Fibroblast of skin of back (primary cell): ENCODE results near the gene EML1.

Experiments
- DNase-seq: peaks from one replicate; pipeline ENCODE4 v3.0.0-alpha.2; 2013

Gene EML1

DNA sequence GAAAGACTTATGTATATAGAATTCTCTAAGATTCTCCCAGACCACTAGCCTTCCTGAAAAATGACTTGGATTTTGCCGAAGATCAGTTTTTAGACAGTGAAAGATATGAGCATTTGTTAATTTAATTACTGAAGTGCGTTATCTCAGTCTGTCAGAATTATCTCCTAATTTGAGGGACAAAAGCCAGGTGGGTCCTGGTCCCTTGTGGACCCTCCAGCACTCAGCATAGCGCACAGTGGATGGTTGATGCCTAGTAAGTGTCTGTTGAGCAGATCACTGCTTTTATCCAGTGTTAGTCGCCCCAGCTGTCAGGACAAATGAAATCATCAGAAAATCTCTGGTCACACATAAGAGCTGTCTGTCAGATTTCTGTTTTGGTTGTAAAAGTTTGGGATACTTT, 80.4 kb downstream of the EML1 start:
- DNase-seq = no peak

DNA sequence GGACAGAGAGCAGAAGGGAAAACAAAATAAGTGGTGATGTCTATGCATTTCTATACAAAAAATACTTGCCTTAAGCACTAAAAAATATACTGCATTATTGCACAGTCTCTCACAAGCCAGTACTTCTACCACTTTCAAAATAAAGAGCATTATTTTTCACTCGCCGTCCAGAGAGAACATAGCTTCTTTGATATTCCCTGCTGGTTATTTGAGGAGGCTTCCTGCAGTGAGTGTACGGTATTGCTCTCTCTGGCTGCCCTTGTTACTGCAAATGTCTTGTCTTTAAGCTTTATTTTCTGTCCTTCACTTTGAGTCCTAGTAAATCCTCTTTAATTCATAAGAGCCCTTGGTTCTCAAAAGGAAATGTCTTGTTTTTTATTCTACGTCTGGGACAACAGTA, 81.1 kb downstream of the EML1 start:
- no peak for DNase-seq

DNA sequence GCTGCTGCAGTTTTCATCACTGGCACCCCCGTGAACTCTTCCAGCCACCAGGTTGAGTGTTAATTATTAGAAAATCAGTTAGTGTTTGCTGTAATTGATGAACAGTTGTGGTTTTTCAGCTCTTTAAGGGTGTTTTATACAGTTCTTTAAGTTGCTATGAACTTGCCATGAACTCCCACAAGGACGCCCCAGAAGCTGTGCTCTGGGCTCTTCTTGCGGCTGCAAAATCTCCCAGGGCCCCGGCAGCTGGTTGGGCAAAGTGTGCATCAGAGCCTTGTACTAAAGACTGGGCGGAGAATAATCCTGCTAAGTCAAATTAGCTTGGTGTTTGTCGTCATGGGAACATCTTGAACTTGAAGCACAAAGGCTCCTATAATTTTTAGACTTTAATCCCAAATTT, 82.2 kb downstream of the EML1 start:
- DNase-seq = no peak

DNA sequence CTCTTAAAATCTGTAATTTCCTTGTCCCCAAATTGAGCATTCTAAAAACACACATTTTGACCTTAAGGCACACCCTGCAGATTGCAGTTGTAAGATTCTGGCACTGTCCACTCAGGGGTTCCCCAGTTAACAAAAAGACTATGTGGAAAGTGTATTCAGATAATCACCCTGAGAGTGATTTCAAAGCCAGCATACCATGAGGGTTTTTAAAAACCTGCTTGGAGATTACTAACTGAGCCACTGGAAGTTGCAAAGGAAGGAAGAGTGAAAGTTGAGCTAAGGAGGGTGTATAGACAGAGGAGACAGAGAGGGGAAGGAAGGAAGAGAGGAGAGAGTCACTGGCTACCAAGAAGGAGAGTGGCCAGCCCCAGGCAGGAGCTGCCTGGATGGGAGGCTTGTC, 82.6 kb downstream of the EML1 start:
- DNase-seq = no peak

DNA sequence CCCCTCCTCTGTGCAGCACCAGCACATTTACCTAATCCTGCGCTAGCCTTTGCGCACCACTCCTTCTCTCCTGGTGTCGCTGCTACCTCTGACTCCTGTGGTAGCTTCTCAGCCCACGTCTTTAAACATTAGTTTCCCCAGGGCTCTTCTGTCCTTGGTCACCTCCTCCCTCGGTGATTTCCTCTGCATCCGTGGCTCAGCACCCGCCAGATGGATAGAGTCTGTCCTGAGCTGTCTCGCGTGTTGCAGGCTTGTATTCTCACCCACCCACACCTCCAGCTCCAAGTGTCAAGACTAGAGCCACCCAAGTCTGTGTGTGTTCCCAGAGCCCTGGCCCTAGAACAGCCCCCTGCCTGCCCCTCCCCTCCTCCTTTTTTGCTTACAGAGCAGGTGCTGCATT, 83.2 kb downstream of the EML1 start:
- DNase-seq = no peak

DNA sequence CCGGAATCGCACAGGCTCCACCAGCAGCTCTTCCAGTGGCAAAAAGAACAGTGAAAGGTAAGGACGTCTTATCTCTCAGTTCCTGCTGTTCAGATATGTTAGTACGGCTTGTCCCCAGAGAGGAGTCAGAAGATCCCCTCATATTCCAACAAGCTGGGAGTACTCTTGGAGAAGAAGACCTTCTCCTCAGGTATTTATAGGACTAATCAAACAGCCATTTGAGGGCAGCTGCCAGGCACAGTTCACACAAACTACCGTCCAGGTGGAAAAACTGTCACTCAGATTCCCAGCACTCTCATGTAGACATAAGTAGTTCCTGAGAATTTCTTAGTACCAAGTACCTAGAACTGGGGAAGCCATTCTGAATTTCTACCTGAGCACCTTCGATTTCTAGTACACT, 85.3 kb downstream of the EML1 start:
- DNase-seq = no peak

DNA sequence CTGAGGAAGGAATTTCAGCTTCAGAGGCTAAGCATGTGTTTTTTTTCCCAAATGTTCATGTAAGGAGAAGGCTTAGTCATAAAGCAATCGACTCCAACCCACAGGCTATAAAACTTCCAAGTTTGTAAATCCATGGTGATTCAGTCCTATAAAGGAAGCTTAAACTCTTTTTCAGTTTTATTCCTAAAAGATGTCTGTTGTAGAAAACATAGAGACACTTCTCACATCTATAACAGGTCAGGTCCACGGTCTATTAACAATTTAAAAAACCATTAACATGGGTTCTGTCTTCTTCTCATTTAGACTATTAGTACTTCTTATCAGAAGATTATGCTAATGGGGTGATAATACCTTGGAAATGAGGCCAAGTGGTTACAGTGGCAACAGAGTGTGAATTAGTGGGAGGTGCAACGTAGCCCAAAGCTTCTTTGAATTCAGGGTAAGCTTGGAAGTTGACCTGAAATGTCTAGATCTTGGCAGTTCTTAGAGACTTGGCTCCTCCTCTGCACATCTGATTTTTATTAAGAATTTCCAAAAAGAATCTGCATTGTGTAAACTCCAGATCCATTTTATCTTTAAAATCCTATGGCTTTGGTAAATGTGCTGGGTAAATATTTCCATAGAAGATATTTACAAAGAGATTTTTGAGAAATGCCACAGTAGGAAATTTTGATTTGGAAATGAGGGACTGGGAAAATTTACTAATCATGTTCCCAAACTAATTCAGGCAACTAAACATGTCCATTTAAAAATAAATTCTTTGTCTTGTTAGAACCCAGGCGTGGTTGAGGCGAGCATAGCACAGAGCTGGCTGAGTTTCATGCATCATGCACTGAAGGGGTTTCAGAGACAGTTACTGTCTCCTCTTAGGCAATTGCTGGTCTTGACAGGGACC, 86.4 kb downstream of the EML1 start:
- DNase-seq = peak; percentile 77

DNA sequence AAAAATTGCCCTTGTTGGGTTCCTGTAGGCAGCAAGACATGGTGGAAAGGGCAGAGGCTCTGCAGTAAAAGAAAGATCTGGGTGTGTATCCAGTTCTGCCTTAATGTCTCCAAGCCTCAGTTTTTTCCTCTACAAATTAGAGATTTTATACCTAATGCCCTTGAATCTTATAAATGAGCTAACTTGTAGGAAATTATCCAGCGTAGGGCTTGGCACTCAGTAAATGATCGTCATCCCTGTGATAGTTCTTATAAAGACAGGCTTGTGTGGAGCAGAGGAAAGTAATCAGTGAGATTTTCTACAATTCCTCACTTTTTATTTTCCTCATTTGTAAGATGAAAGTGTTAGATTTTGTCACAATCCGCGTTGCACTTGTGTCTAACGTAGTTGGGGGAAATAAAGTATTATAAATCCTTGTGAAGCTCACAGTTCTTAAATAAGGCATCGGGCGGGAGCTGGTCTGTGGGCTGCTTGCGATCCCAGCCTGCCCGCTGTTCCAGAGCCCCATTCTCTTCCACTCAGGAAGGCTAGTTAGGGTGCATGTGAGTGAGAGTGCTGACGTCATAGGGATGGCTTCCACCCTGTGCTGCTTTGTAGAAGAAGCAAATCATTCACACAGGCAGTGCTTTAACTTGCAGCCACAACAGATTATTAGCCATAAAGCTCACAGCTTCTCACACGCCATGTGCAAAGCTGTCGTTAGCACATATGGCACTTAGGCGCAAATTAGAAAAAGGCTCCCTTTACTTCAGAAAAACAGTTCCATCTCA, 87.6 kb downstream of the EML1 start:
- DNase-seq = peak; percentile 34

DNA sequence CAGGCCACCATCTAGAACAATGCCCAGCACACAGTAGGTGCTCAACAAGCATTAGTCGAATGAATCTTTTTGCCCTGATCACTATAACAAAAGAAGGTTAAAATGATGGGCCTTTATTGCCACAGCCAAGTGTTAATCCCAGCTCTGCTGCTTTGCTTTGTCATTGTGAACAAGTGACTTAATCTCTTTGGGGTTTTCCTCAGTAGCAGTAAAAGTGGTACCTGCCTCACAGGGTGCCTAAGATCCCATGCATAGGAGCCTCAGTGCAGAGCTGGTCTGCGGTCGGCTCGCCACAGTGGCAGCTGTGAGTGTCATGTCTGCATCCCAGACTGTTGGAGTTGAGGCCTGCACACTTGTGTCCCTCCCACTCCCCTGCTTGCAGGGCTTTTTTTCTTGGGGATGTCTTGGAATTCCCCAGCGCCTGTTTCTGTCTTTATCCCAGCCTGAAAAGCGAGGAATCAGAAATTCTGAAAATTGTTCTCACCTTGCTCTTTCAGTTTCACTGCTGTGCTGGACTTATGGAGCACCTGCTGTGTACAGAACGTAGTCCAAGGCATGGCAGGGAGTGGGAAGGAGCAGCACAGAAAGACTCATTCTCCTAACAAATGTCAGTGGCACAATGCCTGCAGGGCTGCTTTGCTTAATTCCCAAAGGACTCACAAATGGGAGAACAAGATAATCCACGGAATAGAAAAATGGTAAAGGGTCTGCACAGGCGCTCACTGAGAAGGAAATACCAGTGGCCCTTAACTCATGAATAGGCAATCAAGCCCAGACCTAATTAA, 90.8 kb downstream of the EML1 start:
- no peak for DNase-seq

DNA sequence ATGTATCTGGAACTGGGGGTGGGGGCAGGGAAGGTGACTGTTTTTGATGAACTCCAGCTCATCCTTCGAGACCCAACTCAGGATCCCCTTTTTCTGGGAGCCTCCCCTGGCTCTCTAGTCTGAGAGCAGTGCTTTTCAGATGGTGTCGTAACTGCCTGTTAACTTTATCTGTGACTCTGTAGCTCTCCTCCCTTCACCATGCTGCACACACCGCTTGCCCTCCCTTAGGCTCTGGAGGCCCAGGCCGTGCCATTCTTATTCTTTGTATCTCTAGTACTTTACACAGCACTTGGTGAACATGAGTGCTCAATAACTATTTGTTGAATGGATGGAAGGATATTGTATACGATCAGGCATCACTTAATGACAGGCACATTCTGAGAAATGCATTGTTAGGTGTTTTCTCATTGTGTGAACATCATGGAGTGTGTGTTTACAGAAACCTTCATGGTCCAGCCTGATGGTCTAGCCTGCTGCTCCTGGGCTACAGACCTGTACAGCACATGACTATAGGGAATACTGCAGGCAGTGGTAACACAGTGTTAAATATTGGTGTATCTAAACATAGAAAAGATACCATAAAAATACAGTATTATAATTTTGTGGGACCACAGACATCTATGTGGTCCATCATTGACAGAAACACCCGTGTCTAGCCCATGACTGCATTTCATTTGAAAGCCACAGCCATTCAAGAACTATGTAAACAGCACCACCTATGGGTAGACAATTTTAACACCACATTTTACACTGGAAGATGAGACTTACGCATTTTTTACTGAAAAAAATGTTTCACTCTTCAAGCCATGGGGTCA, 91.8 kb downstream of the EML1 start:
- peak; percentile 66 for DNase-seq

DNA sequence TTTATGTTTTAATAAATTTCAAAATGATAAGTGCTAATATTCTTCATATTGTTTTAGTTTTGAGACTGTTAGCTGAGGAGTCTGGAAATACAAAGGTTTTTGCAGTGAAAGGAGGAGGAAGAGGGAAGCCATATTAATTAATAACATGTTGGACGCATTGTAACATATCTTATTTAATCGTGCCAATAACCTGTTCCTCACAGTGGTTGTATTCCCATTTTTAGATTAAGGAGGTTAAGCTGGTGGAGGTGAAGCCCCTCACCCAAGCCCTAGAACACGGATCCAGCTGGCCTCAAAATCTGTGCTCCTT, 92.4 kb downstream of the EML1 start:
- DNase-seq = no peak

DNA sequence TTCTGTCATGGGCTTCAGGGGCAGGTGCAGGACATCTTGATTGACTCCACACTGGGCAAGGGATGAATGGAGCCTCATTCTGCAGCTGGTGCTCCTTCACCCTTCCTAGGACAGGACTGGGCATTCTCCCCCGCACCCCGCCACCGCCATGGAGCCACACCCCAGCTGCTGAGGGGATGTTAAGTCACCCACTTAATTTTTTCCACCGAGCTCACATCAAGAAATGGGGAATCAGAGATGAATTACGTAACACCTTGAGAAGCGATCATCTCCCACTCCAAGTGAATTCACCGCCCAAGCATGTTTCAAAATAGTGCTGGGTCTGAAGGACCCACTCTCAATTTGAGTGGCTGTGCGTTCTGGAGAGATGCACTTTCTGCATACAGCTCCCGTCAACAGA, 94.2 kb downstream of the EML1 start:
- no peak for DNase-seq

DNA sequence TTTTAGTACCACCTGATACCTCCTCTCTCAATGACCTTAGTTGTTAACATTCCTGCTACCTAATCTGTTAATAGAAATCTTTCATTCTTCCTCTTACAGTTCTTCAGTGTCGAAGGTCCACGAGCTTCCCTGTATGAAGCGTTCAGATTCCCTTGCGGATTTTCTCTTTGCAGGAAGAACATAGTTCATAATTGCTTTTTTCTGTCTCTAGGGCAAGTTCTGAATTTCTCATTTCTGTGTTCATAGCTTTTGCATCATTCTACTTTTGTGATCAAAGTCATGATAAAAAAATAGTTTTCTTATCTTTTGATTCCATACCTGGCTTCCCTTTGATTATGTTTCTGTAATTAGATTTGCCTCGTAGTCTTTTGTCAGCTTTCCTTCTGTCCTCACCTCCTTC, 94.9 kb downstream of the EML1 start:
- DNase-seq = no peak

DNA sequence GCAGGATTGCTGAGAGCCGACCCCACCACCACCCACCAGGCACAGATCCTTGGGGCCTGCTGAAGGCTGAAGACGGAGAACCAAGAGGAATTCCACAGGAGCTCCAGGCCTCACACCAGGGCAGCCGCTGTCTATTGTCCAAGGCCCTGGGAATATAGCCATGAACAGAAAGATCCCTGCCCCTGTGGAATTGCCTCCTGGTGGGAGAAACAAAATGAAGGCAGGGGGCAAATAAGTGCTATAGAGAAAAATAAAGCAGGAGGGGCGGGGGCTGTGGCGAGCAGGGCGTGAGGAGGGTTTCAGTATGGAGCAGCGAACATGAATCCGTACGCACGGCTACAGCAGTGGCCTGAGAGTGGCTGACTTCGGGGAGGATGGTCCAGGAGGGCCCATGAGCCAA, 96.1 kb downstream of the EML1 start:
- no peak for DNase-seq

DNA sequence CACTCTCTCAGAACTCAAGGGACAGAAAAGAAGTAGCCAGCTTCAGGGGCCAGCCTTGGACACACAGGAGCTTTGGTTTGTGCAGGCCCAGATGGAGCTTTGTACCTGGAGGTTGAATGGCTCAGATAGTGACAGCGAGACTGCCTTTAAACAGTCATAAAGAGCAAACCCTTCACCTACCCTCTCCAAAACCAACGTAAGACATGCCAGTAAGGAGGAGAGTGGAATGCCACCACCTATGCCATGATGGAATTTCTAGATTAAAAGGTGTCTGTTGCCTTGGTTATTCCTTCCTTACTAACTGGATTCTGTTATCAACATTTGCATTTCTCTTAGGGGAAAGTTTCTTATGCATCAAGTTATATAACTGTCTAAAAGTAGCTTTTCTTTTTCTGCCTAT, 98.1 kb downstream of the EML1 start:
- no peak for DNase-seq

DNA sequence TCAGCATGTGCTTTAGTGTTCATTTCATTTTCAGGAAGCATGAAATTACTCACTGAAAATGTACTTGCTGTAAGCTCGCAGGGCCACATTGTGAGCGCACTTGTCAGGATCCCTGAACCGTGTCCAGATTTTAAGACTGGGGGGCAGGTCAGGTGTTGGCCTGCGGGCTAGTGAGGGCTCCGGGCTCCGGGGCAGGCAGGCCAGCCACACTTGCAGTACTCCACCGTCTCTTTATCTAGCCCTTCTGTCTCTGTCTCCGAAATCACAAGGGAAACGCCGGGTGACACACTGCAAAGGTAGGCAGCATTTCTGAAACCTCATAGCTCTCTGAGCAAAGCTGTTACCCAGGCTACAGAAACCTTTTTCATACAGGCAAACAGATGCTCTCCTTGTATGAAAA, 98.7 kb downstream of the EML1 start:
- no peak for DNase-seq

DNA sequence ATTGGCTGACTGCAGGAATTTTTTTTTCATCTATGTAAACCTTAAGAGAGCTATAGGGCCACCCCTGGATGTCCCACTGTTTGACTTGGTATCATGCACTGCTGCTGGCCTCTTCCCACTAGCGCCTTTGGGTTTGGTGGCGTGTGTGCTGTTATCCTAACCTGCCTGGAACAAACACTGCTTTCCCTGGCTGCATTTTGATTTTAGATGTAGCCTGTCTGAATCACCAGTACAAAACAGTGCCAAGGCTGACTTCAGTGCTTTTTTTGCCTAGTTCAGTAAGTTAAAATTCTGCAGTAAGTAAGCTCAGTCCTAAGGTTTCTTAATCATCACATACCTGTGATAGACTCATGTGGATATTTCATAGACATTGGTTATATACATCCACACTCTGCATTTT, 99.2 kb downstream of the EML1 start:
- no peak for DNase-seq

DNA sequence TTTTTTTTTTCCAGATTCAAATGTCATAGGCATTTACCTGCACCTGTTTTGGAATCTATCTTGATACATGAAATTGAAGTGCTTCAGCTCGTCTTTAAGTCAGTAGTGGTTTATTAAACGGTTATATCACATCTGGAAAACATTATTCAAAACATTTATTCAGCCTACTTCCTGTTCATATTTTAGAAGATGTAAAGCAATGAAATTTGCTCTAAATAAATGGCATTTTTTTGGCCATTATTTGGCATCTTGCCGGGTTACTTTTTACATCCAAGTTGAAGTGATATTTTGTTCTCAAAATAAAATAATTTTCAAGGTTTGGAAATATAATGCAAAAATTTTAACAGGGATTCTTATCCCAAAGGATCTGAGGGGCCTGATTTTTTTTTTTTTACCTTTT, 103.1 kb downstream of the EML1 start:
- peak; percentile 43 for DNase-seq

DNA sequence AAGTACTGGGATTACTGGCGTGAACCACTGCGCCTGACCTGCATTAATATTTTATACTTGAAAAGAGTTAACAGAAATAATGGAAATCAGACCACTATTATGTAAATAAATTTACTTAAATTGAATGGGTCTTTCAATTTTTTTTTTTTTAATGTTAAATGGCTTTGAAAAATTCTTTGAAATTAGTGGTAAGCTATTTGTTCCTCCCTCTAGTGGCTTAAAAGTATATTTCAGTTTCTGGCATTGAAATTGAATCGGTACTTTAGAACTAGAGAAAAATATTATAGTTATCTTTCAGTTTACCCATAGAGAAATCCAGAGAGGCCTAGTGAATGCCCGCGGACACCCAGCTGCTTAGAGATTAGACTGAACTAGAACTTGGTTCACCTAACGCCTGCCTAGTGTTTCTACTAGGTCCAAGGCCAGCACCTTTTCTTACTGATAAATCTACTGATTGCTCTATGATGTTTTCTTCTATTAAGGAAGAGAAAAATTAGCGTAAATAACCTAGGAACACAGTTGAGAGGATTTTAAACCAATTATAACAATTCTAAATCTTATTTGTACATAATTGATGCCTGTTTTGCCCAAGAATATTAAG, 106.5 kb downstream of the EML1 start:
- DNase-seq = peak; percentile 27

DNA sequence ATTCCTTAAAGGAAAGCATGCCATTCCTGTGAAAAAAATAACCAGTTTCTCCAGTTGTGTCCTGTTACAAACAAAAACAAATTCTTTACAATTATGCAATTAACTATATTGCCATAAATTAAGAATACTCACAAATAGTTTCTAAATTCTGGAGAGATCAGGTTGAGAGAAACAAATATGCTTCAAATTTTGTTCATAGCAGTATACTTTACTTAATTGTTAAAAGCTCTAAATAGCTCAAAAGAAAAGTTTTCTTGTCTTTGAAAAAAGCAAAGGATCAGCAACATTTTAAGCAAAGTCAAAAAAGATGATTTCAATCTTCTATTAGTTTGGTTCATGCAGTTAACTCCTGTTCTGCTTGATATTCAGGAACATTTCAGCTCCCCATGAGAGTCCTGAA, 109.7 kb downstream of the EML1 start:
- DNase-seq = no peak

DNA sequence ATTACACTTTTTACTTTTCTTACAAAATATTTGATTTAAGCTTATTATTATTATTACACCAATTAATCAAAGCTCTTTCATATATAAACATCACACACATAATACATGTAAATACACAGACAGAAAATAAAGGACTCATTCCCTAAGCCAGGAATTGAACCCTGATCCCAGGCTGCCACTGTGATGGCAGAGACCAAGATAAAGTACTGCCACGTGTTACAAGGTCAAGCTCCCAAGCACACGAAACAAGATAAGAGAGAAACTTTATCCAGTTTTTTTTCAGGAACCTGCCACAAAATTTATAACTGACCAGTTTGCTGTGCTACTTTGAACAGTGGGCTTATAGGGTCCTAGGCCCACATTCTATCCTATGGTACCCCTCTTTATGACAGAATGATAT, 111.3 kb downstream of the EML1 start:
- DNase-seq = no peak

DNA sequence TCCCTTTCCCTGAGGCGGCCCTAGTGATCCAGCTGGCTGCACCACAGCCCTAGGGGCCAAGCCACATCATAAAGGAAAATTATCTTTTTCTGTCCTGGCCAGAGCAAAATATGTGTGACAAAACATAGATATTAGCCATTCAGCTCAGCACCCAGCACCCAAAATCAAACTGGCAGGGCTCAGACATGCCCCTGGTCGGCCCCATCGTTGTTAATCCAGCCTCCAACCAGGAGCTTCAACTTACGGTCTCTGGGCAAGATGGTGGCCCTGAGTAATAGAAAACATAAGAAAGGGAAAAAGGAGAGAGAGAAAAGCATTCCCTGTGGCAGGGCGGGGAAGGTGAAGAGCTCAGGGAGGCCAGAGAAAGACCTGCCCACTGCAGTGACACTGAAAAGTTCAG, 111.9 kb downstream of the EML1 start:
- DNase-seq = no peak
